OCI-LY1 (cell line): Measurements from ENCODE around the gene ENTPD8.

Source experiments
- H2AFZ ChIP-seq: fragments of 200-600 bp; sonication (generic), shearing (Covaris generic); 2 replicates; pipeline ENCODE4 v1.6.0; 2014; ENCODE audit warnings: antibody characterized with exemption, mild to moderate bottlenecking, low read length
- H3F3A ChIP-seq: fragments of 200-600 bp; sonication (generic), shearing (Covaris generic); 2 replicates; pipeline ENCODE4 v1.6.0; 2014; ENCODE audit warnings: mild to moderate bottlenecking, antibody characterized with exemption, low read length, moderate library complexity; ENCODE audit not compliant: insufficient read depth
- H3K27ac ChIP-seq: fragments of 200-600 bp; sonication (generic); 2 replicates; pipeline ENCODE4 v1.5.1; 2014; ENCODE audit warnings: low read length, mixed run types, mild to moderate bottlenecking, low read depth; ENCODE audit not compliant: poor library complexity, severe bottlenecking
- H3K27me3 ChIP-seq: fragments of 200-600 bp; sonication (generic); 2 replicates; pipeline ENCODE4 v1.6.0; 2014; ENCODE audit warnings: antibody characterized with exemption, mild to moderate bottlenecking, low read length, moderate library complexity; ENCODE audit not compliant: insufficient read depth
- H3K36me3 ChIP-seq: fragments of 200-600 bp; sonication (generic); 2 replicates; pipeline ENCODE4 v1.6.1; 2014; ENCODE audit warnings: mild to moderate bottlenecking, antibody characterized with exemption, low read length, moderate library complexity, mixed read lengths; ENCODE audit not compliant: insufficient read depth
- H3K4me1 ChIP-seq: fragments of 200-600 bp; sonication (generic); 2 replicates; pipeline ENCODE4 v1.5.1; 2014; ENCODE audit warnings: mild to moderate bottlenecking, low read length, moderate library complexity; ENCODE audit not compliant: insufficient read depth, severe bottlenecking
- H3K4me2 ChIP-seq: fragments of 200-600 bp; sonication (generic), shearing (Covaris generic); 2 replicates; pipeline ENCODE4 v1.6.1; 2014; ENCODE audit warnings: low read length
- H3K4me3 ChIP-seq: fragments of 200-600 bp; sonication (generic); 2 replicates; pipeline ENCODE4 v1.5.1; 2014; ENCODE audit warnings: low read length, low read depth, mild to moderate bottlenecking, mixed read lengths; ENCODE audit not compliant: poor library complexity, severe bottlenecking
- H3K79me2 ChIP-seq: fragments of 200-600 bp; shearing (Covaris generic); 2 replicates; pipeline ENCODE4 v1.6.1; 2016; ENCODE audit warnings: mixed run types, low read length, mixed read lengths; ENCODE audit not compliant: insufficient read depth
- H3K9ac ChIP-seq: fragments of 200-600 bp; sonication (generic), shearing (Covaris generic); 2 replicates; pipeline ENCODE4 v1.6.1; 2014; ENCODE audit warnings: mild to moderate bottlenecking, low read length, mixed read lengths
- H3K9me2 ChIP-seq: fragments of 200-600 bp; sonication (generic), shearing (Covaris generic); 2 replicates; pipeline ENCODE4 v1.6.1; 2014; ENCODE audit warnings: low read depth, mild to moderate bottlenecking, low read length, mixed read lengths
- H3K9me3 ChIP-seq: fragments of 200-600 bp; shearing (Covaris generic); 2 replicates; pipeline ENCODE4 v1.6.1; 2014; ENCODE audit warnings: low read length, mixed read lengths
- H4K20me1 ChIP-seq: fragments of 200-600 bp; sonication (generic), shearing (Covaris generic); 2 replicates; pipeline ENCODE4 v1.6.0; 2016; ENCODE audit warnings: mild to moderate bottlenecking, low read length; ENCODE audit not compliant: insufficient read depth
- EZH2 ChIP-seq: fragments of 200-600 bp; sonication (generic), shearing (Covaris generic); IDR thresholded peaks from 2 replicates; pipeline ENCODE4 v1.8.0; 2017; ENCODE audit warnings: borderline replicate concordance, mixed run types, mild to moderate bottlenecking, antibody characterized with exemption, low read length, moderate library complexity, mixed read lengths
- TF ChIP-seq, protein P1 (sequence below): fragments of 200-600 bp; sonication (generic), shearing (Covaris generic); IDR thresholded peaks from 2 replicates; pipeline ENCODE4 v1.5.1; 2017; ENCODE audit warnings: mild to moderate bottlenecking, antibody characterized with exemption, low read length, moderate library complexity, mixed read lengths

The ENTPD8 gene

DNA sequence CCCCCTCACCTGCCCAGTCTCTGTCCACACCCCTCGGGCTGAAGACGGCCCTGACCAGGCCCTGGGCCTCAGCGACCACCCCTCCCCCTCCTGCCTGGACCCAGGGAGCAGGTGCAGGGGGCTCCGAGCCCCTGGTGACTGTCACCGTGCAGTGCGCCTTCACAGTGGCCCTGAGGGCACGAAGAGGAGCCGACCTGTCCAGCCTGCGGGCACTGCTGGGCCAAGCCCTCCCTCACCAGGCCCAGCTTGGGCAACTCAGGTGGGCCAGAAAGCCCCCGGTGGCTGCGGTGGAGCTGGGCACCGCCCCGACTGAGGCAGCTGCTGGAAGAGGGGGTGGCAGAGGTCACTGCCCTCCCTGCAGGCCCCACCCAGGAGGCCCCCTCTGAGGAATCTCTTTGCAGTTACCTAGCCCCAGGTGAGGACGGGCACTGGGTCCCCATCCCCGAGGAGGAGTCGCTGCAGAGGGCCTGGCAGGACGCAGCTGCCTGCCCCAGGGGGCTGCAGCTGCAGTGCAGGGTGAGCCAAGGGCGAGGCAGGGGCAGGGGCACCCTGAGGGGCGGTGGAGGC lies 7.7 kb downstream of the ENTPD8 start:
- no peak overlapping the region for H3K9ac ChIP-seq
- peaks cover 25% of the 10 kb centered on the region; the same call in 1 of the 2 replicates for H3K27me3 ChIP-seq
- no peak overlapping the region for H3K4me3 ChIP-seq
- H3K4me2 ChIP-seq = no peak overlapping the region
- H3K27ac ChIP-seq = no peak overlapping the region
- H3K79me2 ChIP-seq = no peaks in the 10 kb centered on the region
- no peaks in the 10 kb centered on the region for H3K9me3 ChIP-seq
- TF ChIP-seq, protein P1, sequence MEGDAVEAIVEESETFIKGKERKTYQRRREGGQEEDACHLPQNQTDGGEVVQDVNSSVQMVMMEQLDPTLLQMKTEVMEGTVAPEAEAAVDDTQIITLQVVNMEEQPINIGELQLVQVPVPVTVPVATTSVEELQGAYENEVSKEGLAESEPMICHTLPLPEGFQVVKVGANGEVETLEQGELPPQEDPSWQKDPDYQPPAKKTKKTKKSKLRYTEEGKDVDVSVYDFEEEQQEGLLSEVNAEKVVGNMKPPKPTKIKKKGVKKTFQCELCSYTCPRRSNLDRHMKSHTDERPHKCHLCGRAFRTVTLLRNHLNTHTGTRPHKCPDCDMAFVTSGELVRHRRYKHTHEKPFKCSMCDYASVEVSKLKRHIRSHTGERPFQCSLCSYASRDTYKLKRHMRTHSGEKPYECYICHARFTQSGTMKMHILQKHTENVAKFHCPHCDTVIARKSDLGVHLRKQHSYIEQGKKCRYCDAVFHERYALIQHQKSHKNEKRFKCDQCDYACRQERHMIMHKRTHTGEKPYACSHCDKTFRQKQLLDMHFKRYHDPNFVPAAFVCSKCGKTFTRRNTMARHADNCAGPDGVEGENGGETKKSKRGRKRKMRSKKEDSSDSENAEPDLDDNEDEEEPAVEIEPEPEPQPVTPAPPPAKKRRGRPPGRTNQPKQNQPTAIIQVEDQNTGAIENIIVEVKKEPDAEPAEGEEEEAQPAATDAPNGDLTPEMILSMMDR = no peak
- TF ChIP-seq EZH2 = no peak
- H2AFZ ChIP-seq = no peak overlapping the region
- no peaks in the 10 kb centered on the region for H4K20me1 ChIP-seq
- peaks cover 17% of the 10 kb centered on the region for H3K4me1 ChIP-seq
- no peaks in the 10 kb centered on the region for H3F3A ChIP-seq
- H3K36me3 ChIP-seq = no peaks in the 10 kb centered on the region
- no peaks in the 10 kb centered on the region for H3K9me2 ChIP-seq

- Histone ChIP-seq H3K9me2 (no peaks in the 10 kb centered on the region), H3K4me2 (no peak overlapping the region)
Observed at GRCh38 chr9:137432687-137433348, 8.3 kb downstream of the ENTPD8 start.

DNA sequence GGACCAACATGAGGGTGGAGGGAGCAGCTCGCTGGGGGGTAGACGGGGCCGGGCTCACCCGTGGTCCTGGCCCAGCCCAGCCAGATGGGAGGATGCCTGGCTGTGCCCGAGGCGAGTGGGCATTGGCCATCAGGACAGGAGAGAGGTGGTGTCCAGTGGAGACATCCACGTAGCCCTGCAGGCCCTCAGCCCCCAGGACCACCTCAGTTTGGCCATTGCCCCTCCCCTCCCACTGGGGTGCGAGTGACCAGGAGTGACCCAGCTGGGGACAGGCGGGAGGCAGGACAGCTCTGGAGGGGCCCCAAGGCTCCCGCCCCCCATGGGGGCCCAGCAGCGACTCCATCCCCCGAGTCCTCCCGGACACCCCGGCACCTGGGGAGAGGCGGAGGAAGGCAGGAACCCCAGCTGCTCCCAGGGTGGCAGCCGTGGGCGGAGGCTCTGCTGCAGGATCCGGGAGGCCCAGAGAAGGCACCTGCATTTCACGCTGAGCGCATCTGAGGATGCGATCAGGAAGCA lies 9.7 kb downstream of the ENTPD8 start:
- Histone ChIP-seq H3K9me2 (no peaks in the 10 kb centered on the region), H2AFZ (no peak overlapping the region), H3K9ac (no peak overlapping the region), H3K79me2 (no peaks in the 10 kb centered on the region), H3F3A (no peaks in the 10 kb centered on the region), H3K27me3 (peaks cover 19% of the 10 kb centered on the region; the same call in 1 of the 2 replicates), H3K4me1 (peaks cover 17% of the 10 kb centered on the region), H3K4me2 (no peak overlapping the region), H3K4me3 (no peak overlapping the region), H3K36me3 (no peaks in the 10 kb centered on the region), H3K9me3 (no peaks in the 10 kb centered on the region), H4K20me1 (no peaks in the 10 kb centered on the region), H3K27ac (no peak overlapping the region)
- TF ChIP-seq EZH2 = no peak
- TF ChIP-seq, protein P1 = no peak

More at GRCh38 chr9:137432687-137433348, 8.3 kb downstream of the ENTPD8 start:
- Histone ChIP-seq H3K27me3 (peaks cover 25% of the 10 kb centered on the region; the same call in 1 of the 2 replicates), H3K79me2 (no peaks in the 10 kb centered on the region), H4K20me1 (no peaks in the 10 kb centered on the region), H3K9ac (no peak overlapping the region), H3K9me3 (no peaks in the 10 kb centered on the region), H3F3A (no peaks in the 10 kb centered on the region), H3K4me1 (peaks cover 17% of the 10 kb centered on the region), H2AFZ (no peak overlapping the region), H3K27ac (no peak overlapping the region), H3K4me3 (no peak overlapping the region), H3K36me3 (no peaks in the 10 kb centered on the region)
- TF ChIP-seq EZH2 = no peak
- TF ChIP-seq, protein P1 = no peak
